ENCODE results near the gene PBRM1. TPM values are rescaled to one million over a fixed set of nuclear protein-coding genes. Genes with fewer than 3 reads are reported as not detected.

PBRM1 gene
- total RNA-seq, 1 experiment from 2014 or later = 40.0 TPM

GRCh38 chr3:52608337-52608736 lies 77.4 kb downstream of the PBRM1 start:
- no TSS peak for BruUV-seq (replicated peaks)
- Histone ChIP-seq H2AFZ (ENCODE audit: low read depth, low read length, poor library complexity, severe bottlenecking) (no peak overlapping the region), H3K4me3 (replicated peaks in 1 of 2; ENCODE audit: low read depth in 1 of 2, low read length in 2 of 2) (no peak overlapping the region), H3K27ac (ENCODE audit: low read depth, low read length) (no peak overlapping the region), H3K79me2 (ENCODE audit: insufficient read depth, low read length) (peaks cover 12% of the 10 kb centered on the region; the same call in 1 of the 2 replicates), H3K9me3 (ENCODE audit: control insufficient read depth in 1 of 2, insufficient read depth in 1 of 2, low read depth in 1 of 2, low read length in 2 of 2) (no peaks in the 10 kb centered on the region), H3K4me1 (ENCODE audit: control insufficient read depth in 1 of 2, insufficient read depth in 2 of 2, low read length in 2 of 2) (peaks cover 23 to 33% of the 10 kb centered on the region in 2 experiments), H3K27me3 (ENCODE audit: insufficient read depth, low read length) (no peaks in the 10 kb centered on the region), H3K36me3 (ENCODE audit: control insufficient read depth in 1 of 2, insufficient read depth in 2 of 2, low read length in 2 of 2) (peaks cover 0 to 3% of the 10 kb centered on the region in 2 experiments; a peak in 1 of 4 replicates), H3K4me2 (ENCODE audit: low read length) (no peak overlapping the region), H3K9me2 (ENCODE audit: insufficient read depth) (no peaks in the 10 kb centered on the region), H4K20me1 (ENCODE audit: insufficient read depth) (no peaks in the 10 kb centered on the region), H3K9ac (ENCODE audit: low read length) (no peak overlapping the region)
- CTCF ChIA-PET = no interaction called here
- TF ChIP-seq YY1 (IDR thresholded peaks at IDR 0.05; ENCODE audit: extremely low read depth, insufficient replicate concordance, low read depth, low read length) = no peak
- no peak for TF ChIP-seq ZBTB33 (IDR thresholded peaks at IDR 0.05; ENCODE audit: extremely low read depth, insufficient replicate concordance, low read length)
- TF ChIP-seq CBX3 (IDR thresholded peaks at IDR 0.05; ENCODE audit: low read depth) = no peak
- TF ChIP-seq TCF7L2 (IDR thresholded peaks at IDR 0.05; ENCODE audit: borderline replicate concordance, extremely low read depth, insufficient read depth, insufficient read length) = no peak
- no peak for TF ChIP-seq ATF3 (IDR thresholded peaks at IDR 0.05)
- TF ChIP-seq, protein P1, sequence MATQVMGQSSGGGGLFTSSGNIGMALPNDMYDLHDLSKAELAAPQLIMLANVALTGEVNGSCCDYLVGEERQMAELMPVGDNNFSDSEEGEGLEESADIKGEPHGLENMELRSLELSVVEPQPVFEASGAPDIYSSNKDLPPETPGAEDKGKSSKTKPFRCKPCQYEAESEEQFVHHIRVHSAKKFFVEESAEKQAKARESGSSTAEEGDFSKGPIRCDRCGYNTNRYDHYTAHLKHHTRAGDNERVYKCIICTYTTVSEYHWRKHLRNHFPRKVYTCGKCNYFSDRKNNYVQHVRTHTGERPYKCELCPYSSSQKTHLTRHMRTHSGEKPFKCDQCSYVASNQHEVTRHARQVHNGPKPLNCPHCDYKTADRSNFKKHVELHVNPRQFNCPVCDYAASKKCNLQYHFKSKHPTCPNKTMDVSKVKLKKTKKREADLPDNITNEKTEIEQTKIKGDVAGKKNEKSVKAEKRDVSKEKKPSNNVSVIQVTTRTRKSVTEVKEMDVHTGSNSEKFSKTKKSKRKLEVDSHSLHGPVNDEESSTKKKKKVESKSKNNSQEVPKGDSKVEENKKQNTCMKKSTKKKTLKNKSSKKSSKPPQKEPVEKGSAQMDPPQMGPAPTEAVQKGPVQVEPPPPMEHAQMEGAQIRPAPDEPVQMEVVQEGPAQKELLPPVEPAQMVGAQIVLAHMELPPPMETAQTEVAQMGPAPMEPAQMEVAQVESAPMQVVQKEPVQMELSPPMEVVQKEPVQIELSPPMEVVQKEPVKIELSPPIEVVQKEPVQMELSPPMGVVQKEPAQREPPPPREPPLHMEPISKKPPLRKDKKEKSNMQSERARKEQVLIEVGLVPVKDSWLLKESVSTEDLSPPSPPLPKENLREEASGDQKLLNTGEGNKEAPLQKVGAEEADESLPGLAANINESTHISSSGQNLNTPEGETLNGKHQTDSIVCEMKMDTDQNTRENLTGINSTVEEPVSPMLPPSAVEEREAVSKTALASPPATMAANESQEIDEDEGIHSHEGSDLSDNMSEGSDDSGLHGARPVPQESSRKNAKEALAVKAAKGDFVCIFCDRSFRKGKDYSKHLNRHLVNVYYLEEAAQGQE (IDR thresholded peaks at IDR 0.05; ENCODE audit: low read depth) = no peak
- no peak for TF ChIP-seq ZFX (IDR thresholded peaks at IDR 0.05)
- no peak for TF ChIP-seq POLR2A (IDR thresholded peaks at IDR 0.05; ENCODE audit: borderline replicate concordance, extremely low read depth, insufficient read depth, insufficient read length)
- no peak for TF ChIP-seq ELF1 (IDR thresholded peaks at IDR 0.05; ENCODE audit: borderline replicate concordance, low read depth)
- no peak for TF ChIP-seq CEBPB (IDR thresholded peaks at IDR 0.05; ENCODE audit: low read depth)
- TF ChIP-seq SRF (IDR thresholded peaks at IDR 0.05; ENCODE audit: low read depth) = no peak
- TF ChIP-seq SIN3A (IDR thresholded peaks at IDR 0.05; ENCODE audit: low read depth) = no peak
- no peak for TF ChIP-seq EZH2phosphoT487 (IDR thresholded peaks at IDR 0.05; ENCODE audit: borderline replicate concordance)
- no peak for TF ChIP-seq EZH2 (IDR thresholded peaks at IDR 0.05)
- intact Hi-C loops (cut with micrococcal nuclease) = no loop called here
- POLR2A ChIA-PET = no interaction called here
- RAD21 ChIA-PET (ENCODE audit: low non-redundant PET in 1 of 2, low total read pairs in 2 of 2, uncharacterized antibody in 2 of 2, unreplicated experiment in 2 of 2) = no interaction called here
- no peak for ATAC-seq
- no peak for DNase-seq (ENCODE audit: low read depth, low spot score)

All from HCT116 (cell line).